Nephron progenitor cell (in vitro differentiated cells): ENCODE results near the gene PRM2.

Source experiments
- DNase-seq: peaks from one replicate; pipeline ENCODE4 v3.0.0; 2021
- H3K27ac Mint-ChIP-seq: 2 replicates; pipeline ENCODE4 v1.8.0; 2021; ENCODE audit warnings: mild to moderate bottlenecking, moderate library complexity, mixed read lengths
- H3K27me3 Mint-ChIP-seq: 2 replicates; pipeline ENCODE4 v1.8.0; 2021; ENCODE audit warnings: mild to moderate bottlenecking, low read depth, mixed read lengths; ENCODE audit not compliant: poor library complexity
- H3K36me3 Mint-ChIP-seq: 2 replicates; pipeline ENCODE4 v1.8.0; 2021; ENCODE audit warnings: low read depth, mixed read lengths
- H3K4me1 Mint-ChIP-seq: 2 replicates; pipeline ENCODE4 v1.8.0; 2021; ENCODE audit warnings: mixed read lengths
- H3K4me3 Mint-ChIP-seq: 2 replicates; pipeline ENCODE4 v1.8.0; 2021; ENCODE audit warnings: mild to moderate bottlenecking, moderate library complexity, mixed read lengths
- H3K9me3 Mint-ChIP-seq: 2 replicates; pipeline ENCODE4 v1.8.0; 2021; ENCODE audit warnings: mild to moderate bottlenecking, moderate library complexity, mixed read lengths
- TF ChIP-seq, protein P1 (sequence below): fragments of 200-600 bp; sonication (generic); IDR thresholded peaks from 2 replicates; pipeline ENCODE4 v1.5.0; 2021; ENCODE audit warnings: antibody characterized with exemption

PRM2 gene

DNA sequence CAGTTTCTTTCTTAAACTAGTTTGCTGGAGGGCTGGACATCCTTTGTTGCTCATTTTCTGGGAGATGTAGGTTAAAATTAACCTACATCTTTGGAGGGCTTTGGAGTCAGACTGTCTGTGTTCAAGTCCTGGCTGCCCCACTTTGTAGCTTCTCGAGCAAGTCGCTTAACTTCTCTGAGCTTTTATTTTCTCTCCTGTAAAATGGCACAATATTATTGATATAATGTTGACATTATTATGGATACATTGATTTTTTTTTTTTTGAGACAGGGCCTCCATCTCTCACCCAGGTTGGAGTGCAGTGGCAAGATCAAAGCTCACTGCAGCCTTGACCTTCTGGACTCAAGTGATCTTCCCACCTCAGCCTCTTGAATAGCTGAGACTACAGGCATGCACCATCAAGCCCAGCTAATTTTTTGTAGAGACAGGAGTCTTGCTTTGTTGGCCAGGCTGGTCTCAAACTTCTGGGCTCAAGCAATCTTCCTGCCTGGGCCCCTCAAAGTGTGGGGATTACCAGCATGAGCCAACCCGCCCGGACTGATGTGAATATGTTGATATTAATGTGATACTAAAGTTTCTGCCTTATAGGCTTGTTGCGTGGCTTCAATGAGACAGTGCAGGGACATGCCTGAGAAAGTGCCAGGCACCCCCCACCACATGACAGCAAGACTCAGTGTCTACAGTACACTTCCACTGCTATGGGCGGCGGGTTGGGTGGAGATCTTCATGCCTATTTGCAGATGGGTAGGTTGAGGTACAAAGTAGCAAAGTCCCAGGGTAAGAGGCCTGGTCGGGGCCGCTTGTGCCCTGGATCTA, 37.4 kb upstream of the PRM2 start:
- Mint-ChIP-seq H3K4me3 (no peak overlapping the region), H3K9me3 (no peaks in the 10 kb centered on the region), H3K27ac (no peak overlapping the region), H3K36me3 (no peaks in the 10 kb centered on the region), H3K27me3 (peaks cover 18% of the 10 kb centered on the region), H3K4me1 (peaks cover 35% of the 10 kb centered on the region)
- TF ChIP-seq, protein P1, sequence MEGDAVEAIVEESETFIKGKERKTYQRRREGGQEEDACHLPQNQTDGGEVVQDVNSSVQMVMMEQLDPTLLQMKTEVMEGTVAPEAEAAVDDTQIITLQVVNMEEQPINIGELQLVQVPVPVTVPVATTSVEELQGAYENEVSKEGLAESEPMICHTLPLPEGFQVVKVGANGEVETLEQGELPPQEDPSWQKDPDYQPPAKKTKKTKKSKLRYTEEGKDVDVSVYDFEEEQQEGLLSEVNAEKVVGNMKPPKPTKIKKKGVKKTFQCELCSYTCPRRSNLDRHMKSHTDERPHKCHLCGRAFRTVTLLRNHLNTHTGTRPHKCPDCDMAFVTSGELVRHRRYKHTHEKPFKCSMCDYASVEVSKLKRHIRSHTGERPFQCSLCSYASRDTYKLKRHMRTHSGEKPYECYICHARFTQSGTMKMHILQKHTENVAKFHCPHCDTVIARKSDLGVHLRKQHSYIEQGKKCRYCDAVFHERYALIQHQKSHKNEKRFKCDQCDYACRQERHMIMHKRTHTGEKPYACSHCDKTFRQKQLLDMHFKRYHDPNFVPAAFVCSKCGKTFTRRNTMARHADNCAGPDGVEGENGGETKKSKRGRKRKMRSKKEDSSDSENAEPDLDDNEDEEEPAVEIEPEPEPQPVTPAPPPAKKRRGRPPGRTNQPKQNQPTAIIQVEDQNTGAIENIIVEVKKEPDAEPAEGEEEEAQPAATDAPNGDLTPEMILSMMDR = no peak
- no peak for DNase-seq

DNA sequence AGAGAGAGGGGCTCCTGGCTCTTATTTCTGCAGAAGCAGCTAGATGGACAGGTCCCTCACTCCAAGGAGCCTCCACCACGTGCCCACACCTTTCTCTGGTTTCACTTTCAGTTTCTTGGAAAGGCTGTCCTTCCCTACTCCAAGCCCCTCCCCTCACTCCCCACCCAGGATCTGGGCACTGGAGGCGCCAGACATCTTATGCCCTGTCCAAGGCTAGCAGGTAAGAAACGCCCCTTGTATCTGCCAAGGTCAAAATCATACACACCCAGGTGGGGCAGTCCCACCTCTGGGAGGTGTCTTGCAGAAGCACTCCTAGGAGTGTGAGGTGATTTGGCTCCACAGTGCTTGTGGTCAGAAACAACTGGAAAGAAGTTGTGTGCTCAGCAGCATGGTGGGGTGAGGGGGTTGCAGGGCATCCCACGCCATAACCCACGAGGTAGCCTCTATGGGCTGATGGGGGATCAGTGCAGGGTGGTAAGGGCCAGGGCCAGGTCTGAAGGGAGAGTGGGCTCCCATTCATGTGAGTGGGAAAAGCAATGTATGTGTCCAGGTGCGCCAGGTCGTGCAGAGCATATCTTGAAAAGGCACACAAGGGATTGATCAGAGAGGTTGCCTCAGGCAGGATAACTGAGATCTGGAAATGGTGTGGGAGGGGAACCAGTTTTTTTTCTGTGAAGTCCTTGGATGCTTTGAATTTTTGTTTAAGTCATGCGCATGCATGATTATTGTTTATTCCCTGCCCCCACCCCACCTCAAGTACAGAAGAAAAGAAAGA, 36.6 kb upstream of the PRM2 start:
- no peak overlapping the region for H3K4me3 Mint-ChIP-seq
- H3K9me3 Mint-ChIP-seq = no peaks in the 10 kb centered on the region
- TF ChIP-seq, protein P1 = no peak
- H3K27ac Mint-ChIP-seq = no peak overlapping the region
- H3K4me1 Mint-ChIP-seq = peaks cover 43% of the 10 kb centered on the region
- no peak for DNase-seq
- H3K36me3 Mint-ChIP-seq = no peaks in the 10 kb centered on the region
- peaks cover 21% of the 10 kb centered on the region for H3K27me3 Mint-ChIP-seq

DNA sequence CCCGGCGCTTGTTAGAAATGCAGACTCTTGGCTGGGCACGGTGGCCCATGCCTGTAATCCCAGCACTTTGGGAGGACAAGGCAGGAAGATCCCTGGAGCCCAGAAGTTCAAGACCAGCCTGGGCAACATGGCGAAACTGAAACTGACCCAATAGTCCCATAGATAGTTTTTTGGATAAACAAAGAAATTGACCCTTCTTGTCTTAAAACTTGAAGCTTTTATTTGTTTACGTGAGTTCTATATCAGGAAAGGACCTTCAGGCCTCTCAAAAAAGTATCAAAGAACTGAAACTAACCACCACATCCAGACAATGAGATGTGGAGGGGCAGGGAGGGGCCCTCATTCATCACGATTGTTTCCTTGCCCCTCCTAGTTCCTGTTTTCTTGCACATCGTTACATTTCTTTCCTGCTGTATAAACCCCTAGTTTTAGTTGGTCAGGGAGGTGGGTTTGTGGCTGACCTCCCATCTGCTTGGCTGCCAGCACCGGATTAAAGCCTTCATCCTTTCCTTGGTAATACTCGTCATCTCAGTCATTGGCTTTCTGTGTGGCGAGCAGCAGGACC, 34.8 kb upstream of the PRM2 start:
- peaks cover 35% of the 10 kb centered on the region for H3K4me1 Mint-ChIP-seq
- H3K4me3 Mint-ChIP-seq = no peak overlapping the region
- DNase-seq = no peak
- no peaks in the 10 kb centered on the region for H3K9me3 Mint-ChIP-seq
- H3K27ac Mint-ChIP-seq = no peak overlapping the region
- TF ChIP-seq, protein P1 = no peak
- H3K27me3 Mint-ChIP-seq = peaks cover 17% of the 10 kb centered on the region
- no peaks in the 10 kb centered on the region for H3K36me3 Mint-ChIP-seq

DNA sequence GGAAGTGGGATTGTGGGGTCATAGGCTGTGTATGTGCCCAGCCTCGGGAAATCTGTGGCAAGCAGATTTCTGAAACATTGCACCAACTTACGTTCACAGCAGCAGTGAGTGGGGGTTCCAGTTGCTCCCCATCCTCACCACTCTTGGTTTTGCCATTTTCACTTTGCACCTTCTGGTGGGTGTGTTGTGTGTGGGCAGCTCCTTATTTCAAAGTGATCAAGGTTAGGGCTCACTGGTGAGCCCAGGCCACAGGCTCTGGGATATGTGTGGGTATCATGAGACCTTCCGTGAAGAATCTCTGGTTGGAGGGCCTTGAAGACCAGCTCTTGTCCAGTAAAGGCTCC, 34.3 kb upstream of the PRM2 start:
- Mint-ChIP-seq H3K36me3 (no peaks in the 10 kb centered on the region), H3K27ac (no peak overlapping the region), H3K9me3 (no peaks in the 10 kb centered on the region), H3K27me3 (peaks cover 16% of the 10 kb centered on the region), H3K4me3 (no peak overlapping the region), H3K4me1 (peaks cover 30% of the 10 kb centered on the region)
- DNase-seq = no peak
- TF ChIP-seq, protein P1 = no peak

DNA sequence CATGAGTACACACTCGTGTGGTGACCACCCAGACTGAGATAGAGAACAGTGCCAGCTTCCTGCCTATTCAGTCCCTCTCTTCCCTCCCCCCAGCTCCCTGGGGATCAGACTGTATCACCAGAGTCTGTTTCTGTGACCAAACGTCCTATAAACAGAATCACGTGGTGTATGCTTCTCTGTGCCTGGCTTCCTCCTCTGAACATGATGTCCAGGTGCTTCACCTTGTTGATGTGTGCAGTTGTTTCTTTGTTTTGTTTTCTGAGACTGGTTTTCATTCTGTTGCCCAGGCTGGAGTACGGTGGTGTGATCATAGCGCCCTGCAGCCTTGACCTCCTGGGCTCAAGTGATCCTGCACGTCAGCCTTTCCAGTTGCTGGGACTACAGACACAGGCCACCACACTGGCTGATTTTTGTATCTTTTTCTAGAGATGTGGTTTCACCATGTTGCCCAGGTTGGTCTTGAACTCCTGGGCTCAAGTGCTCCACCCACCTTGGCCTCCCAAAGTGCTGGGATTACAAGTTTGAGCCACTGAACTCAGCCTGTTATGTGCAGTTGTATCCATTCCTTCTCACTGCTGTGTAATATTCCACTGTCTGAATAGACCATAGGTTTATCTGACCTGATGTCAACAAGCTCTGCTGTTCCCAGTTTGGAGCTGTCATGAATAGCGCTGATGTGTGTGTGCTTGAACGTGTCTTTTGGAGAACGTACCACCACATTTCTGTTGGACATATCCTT, 33.8 kb upstream of the PRM2 start:
- H3K27ac Mint-ChIP-seq = no peak overlapping the region
- H3K4me3 Mint-ChIP-seq = no peak overlapping the region

More for the DNA sequence above, 33.8 kb upstream of the PRM2 start:
- Mint-ChIP-seq H3K9me3 (no peaks in the 10 kb centered on the region), H3K36me3 (no peaks in the 10 kb centered on the region), H3K4me1 (peaks cover 28% of the 10 kb centered on the region), H3K27me3 (peaks cover 15% of the 10 kb centered on the region)
- no peak for DNase-seq
- TF ChIP-seq, protein P1 = no peak
